Measurements from ENCODE around the gene KCND3.

Gene KCND3

DNA sequence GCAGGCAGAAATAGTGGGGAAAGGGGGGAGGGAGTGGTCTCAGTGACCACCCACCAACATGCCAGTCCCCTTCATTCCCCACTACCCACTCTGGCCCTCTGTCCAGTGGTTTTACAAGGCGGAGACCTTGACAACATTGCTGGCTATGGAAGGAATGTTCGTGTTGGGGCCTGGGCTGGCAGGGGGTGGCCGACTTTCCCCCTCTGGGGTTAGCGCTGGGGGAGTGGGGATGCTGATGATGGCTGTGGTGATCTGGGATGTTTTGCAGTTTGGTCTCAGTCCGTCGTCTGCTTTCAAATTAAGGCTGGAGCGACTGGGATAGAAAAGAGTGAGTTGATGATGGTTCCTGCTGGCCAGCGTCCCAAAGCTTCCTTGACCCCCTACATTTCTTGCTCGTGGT is 213.5 kb downstream of the KCND3 start:
- TF ChIP-seq ZNF274 (IDR thresholded peaks at IDR 0.05; ENCODE audit: low read length) (no peak), ZNF274 (tag by site-specific recombination; IDR thresholded peaks at IDR 0.05; ENCODE audit: borderline replicate concordance) (no peak), ZNF792 (tag by site-specific recombination; IDR thresholded peaks at IDR 0.05) (no peak), ZNF114 (tag by site-specific recombination; IDR thresholded peaks at IDR 0.05) (no peak), ZNF785 (tag by site-specific recombination; IDR thresholded peaks at IDR 0.05) (no peak)
- TF ChIP-seq, protein P1, sequence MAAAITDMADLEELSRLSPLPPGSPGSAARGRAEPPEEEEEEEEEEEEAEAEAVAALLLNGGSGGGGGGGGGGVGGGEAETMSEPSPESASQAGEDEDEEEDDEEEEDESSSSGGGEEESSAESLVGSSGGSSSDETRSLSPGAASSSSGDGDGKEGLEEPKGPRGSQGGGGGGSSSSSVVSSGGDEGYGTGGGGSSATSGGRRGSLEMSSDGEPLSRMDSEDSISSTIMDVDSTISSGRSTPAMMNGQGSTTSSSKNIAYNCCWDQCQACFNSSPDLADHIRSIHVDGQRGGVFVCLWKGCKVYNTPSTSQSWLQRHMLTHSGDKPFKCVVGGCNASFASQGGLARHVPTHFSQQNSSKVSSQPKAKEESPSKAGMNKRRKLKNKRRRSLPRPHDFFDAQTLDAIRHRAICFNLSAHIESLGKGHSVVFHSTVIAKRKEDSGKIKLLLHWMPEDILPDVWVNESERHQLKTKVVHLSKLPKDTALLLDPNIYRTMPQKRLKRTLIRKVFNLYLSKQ (tag by site-specific recombination; IDR thresholded peaks at IDR 0.05; ENCODE audit: borderline replicate concordance), result no peak
- TF ChIP-seq, protein P2, sequence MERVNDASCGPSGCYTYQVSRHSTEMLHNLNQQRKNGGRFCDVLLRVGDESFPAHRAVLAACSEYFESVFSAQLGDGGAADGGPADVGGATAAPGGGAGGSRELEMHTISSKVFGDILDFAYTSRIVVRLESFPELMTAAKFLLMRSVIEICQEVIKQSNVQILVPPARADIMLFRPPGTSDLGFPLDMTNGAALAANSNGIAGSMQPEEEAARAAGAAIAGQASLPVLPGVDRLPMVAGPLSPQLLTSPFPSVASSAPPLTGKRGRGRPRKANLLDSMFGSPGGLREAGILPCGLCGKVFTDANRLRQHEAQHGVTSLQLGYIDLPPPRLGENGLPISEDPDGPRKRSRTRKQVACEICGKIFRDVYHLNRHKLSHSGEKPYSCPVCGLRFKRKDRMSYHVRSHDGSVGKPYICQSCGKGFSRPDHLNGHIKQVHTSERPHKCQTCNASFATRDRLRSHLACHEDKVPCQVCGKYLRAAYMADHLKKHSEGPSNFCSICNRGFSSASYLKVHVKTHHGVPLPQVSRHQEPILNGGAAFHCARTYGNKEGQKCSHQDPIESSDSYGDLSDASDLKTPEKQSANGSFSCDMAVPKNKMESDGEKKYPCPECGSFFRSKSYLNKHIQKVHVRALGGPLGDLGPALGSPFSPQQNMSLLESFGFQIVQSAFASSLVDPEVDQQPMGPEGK (tag by site-specific recombination; IDR thresholded peaks at IDR 0.05), result no peak
- TF ChIP-seq, protein P3, sequence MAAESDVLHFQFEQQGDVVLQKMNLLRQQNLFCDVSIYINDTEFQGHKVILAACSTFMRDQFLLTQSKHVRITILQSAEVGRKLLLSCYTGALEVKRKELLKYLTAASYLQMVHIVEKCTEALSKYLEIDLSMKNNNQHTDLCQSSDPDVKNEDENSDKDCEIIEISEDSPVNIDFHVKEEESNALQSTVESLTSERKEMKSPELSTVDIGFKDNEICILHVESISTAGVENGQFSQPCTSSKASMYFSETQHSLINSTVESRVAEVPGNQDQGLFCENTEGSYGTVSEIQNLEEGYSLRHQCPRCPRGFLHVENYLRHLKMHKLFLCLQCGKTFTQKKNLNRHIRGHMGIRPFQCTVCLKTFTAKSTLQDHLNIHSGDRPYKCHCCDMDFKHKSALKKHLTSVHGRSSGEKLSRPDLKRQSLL (tag by site-specific recombination; IDR thresholded peaks at IDR 0.05), result no peak
- TF ChIP-seq, protein P4, sequence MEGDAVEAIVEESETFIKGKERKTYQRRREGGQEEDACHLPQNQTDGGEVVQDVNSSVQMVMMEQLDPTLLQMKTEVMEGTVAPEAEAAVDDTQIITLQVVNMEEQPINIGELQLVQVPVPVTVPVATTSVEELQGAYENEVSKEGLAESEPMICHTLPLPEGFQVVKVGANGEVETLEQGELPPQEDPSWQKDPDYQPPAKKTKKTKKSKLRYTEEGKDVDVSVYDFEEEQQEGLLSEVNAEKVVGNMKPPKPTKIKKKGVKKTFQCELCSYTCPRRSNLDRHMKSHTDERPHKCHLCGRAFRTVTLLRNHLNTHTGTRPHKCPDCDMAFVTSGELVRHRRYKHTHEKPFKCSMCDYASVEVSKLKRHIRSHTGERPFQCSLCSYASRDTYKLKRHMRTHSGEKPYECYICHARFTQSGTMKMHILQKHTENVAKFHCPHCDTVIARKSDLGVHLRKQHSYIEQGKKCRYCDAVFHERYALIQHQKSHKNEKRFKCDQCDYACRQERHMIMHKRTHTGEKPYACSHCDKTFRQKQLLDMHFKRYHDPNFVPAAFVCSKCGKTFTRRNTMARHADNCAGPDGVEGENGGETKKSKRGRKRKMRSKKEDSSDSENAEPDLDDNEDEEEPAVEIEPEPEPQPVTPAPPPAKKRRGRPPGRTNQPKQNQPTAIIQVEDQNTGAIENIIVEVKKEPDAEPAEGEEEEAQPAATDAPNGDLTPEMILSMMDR (tag by site-specific recombination; IDR thresholded peaks at IDR 0.05), result no peak
- TF ChIP-seq, protein P5, sequence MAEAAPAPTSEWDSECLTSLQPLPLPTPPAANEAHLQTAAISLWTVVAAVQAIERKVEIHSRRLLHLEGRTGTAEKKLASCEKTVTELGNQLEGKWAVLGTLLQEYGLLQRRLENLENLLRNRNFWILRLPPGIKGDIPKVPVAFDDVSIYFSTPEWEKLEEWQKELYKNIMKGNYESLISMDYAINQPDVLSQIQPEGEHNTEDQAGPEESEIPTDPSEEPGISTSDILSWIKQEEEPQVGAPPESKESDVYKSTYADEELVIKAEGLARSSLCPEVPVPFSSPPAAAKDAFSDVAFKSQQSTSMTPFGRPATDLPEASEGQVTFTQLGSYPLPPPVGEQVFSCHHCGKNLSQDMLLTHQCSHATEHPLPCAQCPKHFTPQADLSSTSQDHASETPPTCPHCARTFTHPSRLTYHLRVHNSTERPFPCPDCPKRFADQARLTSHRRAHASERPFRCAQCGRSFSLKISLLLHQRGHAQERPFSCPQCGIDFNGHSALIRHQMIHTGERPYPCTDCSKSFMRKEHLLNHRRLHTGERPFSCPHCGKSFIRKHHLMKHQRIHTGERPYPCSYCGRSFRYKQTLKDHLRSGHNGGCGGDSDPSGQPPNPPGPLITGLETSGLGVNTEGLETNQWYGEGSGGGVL (tag by site-specific recombination; IDR thresholded peaks at IDR 0.05), result no peak

DNA sequence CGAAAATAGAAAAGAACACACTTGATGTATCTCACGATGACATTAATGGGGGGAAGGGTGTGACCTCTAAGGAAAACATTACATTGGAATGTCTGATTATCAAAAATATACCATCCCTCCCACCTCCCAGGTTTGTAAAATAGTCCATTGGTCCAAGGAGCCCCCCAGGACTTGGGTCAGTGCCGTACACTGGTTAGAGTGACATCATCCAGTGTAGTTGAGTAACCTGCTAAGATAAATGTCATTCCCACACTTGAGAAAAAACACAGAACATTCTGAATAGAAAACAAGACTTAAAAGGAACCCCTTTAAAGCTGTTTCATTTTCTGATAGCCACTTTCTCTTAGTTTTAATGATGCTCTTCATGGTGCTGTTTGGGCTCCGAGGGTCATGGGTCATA is 218.6 kb downstream of the KCND3 start:
- no peak for TF ChIP-seq YY1 (tag by site-specific recombination; IDR thresholded peaks at IDR 0.05)
- no peak for TF ChIP-seq KLF16 (tag by site-specific recombination; IDR thresholded peaks at IDR 0.05)
- TF ChIP-seq ZNF707 (tag by site-specific recombination; IDR thresholded peaks at IDR 0.05), result no peak
- no peak for TF ChIP-seq ZSCAN16 (tag by site-specific recombination; IDR thresholded peaks at IDR 0.05)
- TF ChIP-seq ZNF423 (tag by site-specific recombination; IDR thresholded peaks at IDR 0.05), result no peak
- no peak for TF ChIP-seq ZNF664 (tag by site-specific recombination; IDR thresholded peaks at IDR 0.05)
- H3K27ac ChIP-seq (ENCODE audit: extremely low read depth, low read depth, low read length), result no peak overlapping the region
- ChIA-PET POLR2A (no interaction called here), CTCF (interaction anchor here (0.6 to 1.6 kb wide), 3 partner anchors 17 to 225 kb away, joined by 3 to 13 read pairs (median 4); no protein-coding TSS in a partner anchor)
- peaks cover 1 to 38% of the 10 kb centered on the region in 2 experiments; a peak in 2 of 3 replicates for H3K36me3 ChIP-seq (ENCODE audit: control insufficient read depth in 2 of 2, insufficient read depth in 1 of 2, low read length in 2 of 2)
- no peak overlapping the region for H3K4me3 ChIP-seq (ENCODE audit: low read depth, low read length)
- no peaks in the 10 kb centered on the region for H3K4me1 ChIP-seq (ENCODE audit: control insufficient read depth, insufficient read depth, low read length)
- no peaks in the 10 kb centered on the region for H3K9me3 ChIP-seq (ENCODE audit: control insufficient read depth, insufficient read depth, low read depth, low read length)

More for the DNA sequence above, 213.5 kb downstream of the KCND3 start:
- no peak overlapping the region for H3K4me3 ChIP-seq (ENCODE audit: low read depth, low read length)
- no peaks in the 10 kb centered on the region for H3K4me1 ChIP-seq (ENCODE audit: control insufficient read depth, insufficient read depth, low read length)
- no peaks in the 10 kb centered on the region for H3K9me3 ChIP-seq (ENCODE audit: control insufficient read depth, insufficient read depth, low read depth, low read length)
- no peaks in the 10 kb centered on the region for H3K36me3 ChIP-seq (ENCODE audit: control insufficient read depth in 2 of 2, insufficient read depth in 1 of 2, low read length in 2 of 2)
- no peak overlapping the region for H3K27ac ChIP-seq (ENCODE audit: extremely low read depth, low read depth, low read length)
- POLR2A ChIA-PET, result no interaction called here
- CTCF ChIA-PET, result no interaction called here
